GM18867 (cell line): Measurements from ENCODE around the gene SKI.

Source experiments
- ATAC-seq: cut with Tn5 transposase; IDR thresholded peaks from one replicate; pipeline ENCODE4 v1.9.1; 2021; ENCODE audit warnings: mild to moderate bottlenecking, moderate library complexity; ENCODE audit not compliant: unreplicated experiment

The SKI gene

DNA sequence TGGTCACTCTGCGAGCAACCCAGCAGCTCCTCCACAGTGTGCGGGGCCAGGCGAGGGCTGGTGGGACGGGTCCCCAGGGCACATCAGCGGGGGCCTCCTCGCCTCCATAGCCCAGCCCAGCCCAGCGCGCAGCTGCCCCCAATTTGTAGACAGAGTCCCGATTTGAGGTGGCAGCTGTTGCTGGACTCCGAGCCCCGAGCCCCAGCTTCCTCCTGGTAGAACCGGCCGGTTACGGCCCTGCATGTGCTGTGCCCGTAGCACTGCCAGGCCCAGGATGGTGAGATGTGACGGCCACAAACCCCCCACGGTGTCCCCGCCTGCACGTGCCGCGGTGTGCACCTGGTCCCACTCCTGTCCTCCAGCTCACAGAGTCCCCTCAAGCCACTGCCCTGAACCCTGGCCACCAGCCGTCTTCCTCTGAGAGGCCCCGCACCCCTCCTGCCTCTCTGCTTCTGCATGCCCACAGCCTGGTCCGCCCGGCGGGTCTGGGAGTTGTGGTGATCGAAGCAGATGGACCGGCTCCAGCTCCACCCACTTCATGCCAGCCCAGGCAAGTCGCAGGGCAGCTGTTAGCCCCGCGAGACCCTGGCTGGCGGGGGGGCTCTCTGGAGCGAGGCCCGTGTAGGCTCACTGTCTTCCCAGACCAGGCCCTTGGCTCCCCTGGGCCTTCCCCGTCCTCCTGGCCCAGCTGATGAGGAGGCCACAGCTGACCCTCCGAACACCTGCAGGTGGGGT is 107.8 kb downstream of the SKI start:
- no peak for ATAC-seq

GRCh38 chr1:2336499-2336898 is 108.4 kb downstream of the SKI start:
- ATAC-seq = no peak

DNA sequence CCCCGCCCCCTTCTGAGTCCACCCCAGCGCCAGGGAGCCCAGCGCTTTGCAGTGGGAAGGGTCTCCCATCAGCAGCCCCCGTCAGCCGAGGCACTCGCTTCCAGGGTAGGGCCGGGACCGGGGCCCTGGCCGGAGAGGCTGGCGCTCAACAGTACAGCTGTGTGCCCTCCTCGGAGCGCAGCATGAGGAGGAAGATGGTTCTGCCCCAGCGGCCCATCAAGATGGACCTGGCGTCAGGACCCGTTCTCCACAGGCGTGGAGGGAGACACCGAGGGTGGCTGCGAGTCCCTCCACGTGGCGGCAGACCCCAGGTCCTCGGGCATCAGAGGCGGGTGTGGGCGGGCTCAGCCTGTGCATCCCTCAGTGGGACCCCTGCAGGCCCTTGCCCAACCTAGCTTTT is 109.0 kb downstream of the SKI start:
- no peak for ATAC-seq

DNA sequence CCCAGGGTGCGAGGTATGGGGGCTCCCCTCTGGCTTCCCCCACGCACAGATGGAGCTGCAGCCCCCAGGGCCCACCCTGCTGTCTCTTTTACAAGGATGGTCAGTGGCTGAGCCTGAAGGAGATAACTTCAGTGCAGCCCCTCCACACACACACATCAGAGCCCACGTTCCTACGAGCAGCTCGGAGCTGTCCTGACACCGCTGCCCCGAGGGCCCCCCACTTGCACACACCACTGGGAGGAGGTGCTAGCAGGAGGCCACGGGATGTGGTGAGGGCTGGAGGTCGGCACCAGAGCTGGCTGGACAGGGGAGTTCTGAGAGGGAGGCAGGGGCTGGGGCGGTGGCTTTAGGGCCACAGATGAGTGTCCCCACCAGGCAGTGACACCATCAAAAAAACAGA is 109.4 kb downstream of the SKI start:
- no peak for ATAC-seq

DNA sequence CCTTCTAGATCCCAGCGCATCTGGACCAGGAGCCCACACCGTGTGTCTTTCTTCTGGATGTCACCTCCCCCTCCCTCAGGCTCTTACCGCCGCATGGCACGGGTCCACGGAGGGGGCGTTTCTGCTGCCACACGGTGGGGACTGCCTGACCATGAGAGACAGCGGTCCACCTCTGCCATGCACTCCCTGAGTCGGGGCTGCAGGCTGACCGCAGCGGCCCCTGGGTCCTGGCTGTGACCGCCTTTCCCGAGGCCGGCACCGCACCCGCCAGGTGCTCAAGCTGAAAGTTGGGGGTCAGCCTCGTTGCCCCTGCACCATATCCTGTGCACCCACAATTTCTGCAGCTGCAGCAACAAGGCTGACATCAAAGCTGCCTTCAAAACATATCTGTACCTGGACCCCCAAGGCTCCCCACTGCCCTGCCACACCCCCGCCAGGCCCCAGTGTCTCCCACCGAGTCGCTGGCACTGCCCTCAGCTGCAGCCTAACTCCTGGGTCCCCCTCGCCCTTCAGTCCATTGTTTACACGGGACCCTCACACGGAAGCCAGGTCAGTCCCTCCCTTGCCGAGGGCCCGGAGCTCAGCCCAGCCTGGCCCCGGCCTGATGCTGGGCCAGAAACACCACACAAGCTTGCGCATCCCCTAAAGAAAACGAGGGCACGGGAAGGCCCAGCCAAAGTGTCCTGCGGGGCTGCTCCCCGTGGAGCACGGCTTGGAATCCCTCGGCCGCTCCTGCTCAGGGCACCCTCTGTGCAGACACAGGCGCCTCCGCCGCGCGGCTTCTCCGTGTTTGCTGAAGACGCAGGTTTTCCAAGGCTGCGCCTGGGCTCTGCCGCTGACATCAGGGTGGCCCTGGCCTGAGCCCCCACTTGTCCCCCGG is 111.3 kb downstream of the SKI start:
- no peak for ATAC-seq

GRCh38 chr1:2340086-2340917 is 112.2 kb downstream of the SKI start:
- ATAC-seq = no peak

DNA sequence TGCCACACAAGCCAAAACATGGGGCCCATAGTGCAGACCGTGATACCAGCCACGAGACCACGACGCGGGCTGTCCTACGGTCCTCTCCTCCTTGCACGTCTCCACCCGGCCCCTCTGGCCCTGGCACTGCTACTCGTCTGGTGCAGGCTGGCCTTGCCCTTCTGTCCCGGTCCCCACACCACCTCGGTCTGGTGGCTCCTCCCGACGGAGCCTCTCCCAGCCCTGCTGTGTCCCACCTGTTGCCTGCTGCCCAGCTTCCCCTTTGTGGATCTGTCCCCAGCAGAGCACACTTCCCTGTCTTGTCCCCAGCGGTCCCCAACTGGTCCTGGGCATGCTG is 112.8 kb downstream of the SKI start:
- no peak for ATAC-seq

- no peak for ATAC-seq
Measured at GRCh38 chr1:2341706-2342383, 113.7 kb downstream of the SKI start.

- no peak for ATAC-seq
Measured at GRCh38 chr1:2342384-2343022, 114.4 kb downstream of the SKI start.

DNA sequence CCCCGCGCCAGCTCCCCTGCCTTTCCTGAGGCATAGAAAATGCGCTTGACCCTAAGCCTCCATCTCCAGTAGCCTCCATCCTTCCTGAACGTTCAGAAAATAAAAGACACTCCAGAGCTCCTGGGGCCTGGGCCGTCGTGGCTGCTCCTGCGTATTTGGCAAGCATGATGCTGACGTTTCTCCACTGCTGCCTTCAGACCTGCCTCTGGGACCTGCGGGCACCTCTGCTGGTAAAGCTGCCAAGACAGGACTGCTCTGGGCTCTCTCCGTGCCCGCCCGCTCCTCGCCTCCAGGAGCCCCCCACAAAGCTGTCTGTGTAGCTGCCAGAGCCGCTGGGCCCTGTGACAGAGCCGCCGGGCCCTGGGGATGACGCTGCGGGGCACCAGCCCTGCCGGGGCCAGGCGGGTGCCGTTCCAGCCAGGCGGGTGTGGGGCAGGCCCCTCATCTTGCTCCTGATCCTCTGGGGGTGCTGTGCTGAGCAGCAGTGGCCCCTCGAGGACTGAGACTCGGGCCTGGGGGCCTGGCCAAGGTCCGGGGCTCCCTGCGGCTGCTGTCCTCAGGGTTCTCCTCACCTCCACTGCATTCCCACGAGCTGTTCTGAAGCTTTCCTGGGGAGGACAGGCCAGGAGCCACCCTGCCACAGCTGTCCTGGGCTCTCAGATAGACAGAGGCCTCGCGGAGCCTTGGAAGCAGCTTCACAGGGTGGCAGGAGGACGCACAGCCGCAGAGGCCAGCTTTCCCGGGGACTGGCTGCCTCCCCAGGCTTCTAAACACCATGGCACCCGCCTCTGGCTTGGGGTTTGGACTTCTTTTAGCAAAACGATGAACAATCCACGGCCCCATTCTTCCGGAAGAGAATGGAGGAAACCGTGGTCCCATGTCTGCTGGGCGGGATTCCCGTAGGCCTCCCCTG is 115.2 kb downstream of the SKI start:
- ATAC-seq = no peak

DNA sequence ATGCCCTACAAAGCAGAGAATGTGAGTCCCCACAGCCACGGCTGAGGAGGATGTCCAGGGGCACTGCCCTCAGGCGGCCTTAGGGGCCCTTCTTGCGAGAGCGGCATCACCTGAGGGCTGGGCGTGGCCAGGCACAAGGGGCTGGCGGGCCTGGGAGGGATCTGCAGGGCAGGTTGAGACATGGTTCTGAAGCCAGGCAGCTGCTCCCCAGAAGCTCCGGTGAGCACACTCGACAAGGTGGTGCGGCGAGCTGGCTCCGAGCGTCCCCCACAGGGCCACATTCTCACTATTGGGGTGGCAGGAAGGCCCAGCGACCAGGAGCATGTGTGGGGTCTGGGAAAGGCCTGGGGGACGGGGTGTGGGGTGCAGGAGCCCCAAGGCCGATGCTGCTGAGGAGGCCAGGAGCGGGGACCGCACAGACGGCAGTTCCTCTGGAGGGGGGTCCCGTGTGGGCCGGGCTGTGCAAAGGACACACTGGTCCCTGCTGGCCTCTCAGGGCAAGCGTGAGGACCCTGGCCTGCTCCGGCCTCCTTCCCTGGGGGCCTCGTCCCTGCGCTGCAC is 116.1 kb downstream of the SKI start:
- no peak for ATAC-seq

GRCh38 chr1:2344744-2345296 is 116.7 kb downstream of the SKI start:
- no peak for ATAC-seq

DNA sequence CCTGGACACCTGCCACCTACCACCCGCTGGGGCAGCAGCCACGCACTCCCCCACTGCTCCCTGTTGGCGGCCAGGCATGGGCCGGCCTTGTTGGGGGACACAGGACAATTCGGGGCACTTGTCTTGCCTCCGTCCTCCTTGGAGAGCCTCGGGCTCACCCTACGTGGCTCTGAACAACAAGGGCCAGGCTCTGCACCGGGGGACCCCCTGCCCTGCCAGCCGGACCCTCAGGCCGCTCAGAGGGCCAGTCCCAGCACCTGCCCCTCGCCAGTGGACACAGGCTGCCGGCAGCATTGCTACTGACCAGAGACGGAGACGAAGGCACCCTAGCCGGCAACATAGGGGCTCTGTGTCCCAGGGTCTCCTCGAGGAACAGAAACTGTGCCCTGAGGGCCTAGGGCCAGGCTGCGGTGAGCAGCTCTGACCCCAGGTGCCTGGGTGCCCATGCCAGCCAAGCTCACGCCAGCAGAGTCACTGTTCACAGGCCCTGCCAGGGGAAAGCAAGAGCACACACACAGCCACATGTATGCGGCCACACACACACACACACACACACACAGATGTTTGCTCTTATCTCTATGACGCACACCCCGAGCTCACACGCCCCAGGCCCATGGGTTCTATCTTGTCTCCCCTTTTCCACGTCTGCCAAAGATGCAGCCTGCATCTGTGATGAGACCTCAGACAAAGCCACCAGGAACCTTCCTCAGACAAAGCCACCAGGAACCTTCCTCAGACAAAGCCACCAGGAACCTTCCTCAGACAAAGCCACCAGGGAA is 117.4 kb downstream of the SKI start:
- no peak for ATAC-seq

GRCh38 chr1:2346691-2347408 is 118.7 kb downstream of the SKI start:
- ATAC-seq = no peak

- ATAC-seq = no peak
Measured at GRCh38 chr1:2347409-2347785, 119.3 kb downstream of the SKI start.

DNA sequence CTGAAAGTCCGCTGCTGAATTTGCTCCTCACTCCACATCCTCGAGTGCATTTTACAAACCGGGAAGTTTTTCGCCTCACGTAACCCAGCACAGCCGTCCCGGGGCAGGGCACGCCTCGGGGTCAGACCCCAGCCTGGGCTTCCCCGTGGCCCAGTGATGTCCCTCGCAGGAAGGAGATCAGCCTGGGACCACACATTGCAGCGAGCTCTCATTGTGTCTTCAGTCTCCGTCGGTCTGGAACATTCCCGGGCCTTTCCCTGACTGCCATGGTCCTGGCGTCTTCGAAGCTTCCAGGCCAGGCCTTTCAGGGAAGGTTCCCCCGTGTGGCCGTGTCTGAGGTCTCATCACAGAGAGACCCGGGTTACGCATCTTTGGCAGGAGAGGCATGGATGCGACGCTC is 119.8 kb downstream of the SKI start:
- ATAC-seq = no peak
